Measurements from ENCODE around the gene KYNU. TPM values are rescaled to one million over a fixed set of nuclear protein-coding genes. Genes with fewer than 3 reads are reported as not detected.
"Not testable (repeated sequence)": the region's sequence is repeated elsewhere in the genome, so short reads cannot be mapped to it uniquely, and the experiment has no call there.

Gene KYNU
- 11.3 and 14.5 TPM in 2 replicates for total RNA-seq (2014; rRNA removed; shearing (Covaris generic))

DNA sequence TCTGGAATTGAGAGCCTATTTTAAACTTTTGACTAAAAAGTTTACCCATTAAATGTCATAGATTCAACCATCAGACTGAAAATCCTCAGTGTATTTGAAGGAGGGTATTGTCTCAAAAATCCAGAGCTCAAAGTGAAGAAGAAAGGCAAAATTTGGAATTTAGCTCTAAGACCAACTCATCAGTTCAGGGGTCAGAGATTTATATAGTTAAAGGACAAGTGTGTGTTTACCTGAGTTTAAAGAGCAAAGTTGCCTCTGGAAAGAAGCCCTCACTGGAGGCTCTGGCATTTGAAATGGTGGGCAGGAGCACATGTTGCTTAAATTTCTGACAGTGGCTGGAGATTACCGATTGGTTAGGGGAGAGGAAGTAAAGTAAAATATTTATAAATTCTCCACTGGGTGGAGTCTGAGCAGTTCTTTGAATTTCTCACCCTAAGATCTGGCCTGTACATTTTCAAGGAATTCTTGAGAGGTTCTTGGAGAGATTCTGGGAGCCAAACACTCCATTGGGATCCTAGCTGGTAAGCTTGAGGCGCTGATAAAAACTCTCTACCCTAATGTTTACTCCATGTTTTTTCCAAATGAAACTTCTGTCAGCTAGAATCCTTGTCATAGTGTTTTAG lies at the start of gene KYNU:
KYNU (plus strand) TSS at position 449 of the 623 bp plus-strand sequence. CDS start 7,704 bp downstream, outside the sequence.
- DNase-seq (ENCODE audit: low read depth) = peak; percentile 54

DNA sequence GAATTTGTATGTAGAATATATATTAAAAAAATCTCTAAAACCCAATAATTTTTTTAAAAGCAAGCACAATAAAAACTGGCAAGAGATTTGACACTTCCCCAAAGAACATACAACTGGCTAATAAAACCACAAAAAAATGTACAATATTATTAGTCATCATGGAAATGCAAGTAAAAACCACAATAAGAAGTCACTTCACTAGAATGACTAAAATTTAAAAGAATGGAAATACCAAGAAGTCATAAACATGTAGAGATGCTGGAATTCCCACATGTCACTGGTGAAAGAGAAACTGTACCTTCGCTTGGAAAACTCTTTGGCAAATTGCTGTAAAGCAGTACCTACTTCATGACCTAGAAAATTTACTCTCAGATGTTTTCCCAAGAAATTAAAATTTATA lies 43.4 kb upstream of the KYNU start:
- DNase-seq (ENCODE audit: low read depth) = peak; percentile 70

DNA sequence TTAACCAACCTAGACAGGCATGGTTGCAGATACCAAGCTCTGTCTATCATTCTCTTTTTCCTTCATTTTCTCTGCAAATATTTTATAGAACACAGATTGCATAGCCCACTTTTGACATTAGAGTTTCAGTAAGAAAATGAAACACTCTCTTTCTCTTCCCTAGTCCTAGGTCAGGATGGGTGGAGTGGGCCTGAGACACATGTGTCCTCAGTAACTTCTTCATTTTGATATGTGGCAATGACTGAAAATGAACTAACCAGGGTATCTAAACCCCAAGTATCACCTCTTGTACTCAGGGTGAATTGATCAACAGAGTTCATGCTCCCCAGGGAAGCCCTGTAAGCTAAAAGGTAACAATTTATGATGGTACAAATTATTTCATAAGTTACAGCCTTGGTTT lies 37.0 kb upstream of the KYNU start:
- DNase-seq (ENCODE audit: low read depth) = no peak

DNA sequence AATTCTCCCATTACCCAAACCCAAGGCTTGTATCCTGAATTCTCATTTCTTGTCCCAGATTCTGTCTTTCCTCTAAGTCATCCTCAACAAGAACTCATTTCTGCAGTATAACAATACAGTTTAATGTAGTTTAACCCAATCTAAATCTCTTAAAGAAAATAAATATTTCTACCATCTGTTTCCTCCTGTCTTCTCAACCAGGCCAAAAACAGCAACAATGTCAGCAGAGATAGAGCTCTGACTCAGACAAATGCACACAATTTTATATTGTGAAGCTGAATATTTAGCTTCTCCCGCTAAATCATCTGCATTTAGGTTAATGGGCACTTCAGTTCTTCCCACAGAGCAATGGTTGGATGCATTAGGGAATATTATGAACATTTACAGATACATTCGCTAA lies 35.7 kb upstream of the KYNU start:
- DNase-seq (ENCODE audit: low read depth) = no peak

DNA sequence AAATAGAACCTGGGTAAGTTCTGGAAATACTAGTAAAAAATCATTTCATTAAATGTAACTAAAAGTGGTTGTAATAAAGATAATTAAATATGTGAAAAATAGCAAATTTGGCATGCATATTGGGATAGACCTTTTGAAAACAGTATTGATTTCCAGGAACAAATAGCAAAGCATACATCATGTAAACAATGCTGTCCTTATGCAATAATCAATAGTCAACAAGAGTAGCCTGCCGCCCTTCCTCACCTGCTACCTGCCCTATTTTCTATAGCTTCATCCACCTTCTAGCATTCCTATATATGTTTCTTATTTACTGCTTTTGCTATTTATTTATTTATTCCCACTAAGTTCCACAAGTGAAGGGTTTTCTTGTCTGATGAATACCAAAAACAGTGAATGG lies 35.1 kb upstream of the KYNU start:
- DNase-seq (ENCODE audit: low read depth) = no peak

DNA sequence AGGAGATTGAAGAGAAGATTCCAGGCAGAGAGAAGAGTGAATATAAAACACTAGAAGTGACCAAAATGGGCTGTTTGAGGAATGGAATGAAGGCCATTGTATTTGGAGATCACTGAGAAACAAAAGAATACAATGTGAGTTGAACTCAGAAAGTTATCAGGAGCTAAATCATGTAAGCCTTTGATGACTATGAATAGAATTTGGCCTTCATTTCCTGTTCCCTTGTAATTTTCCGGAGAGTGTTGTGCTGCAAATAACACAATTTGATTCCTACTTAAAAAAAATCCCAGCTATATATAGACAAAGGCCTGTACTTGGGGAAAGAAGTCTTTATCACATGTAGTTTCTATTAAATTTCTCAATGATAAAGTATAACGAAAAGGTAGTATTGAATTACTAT lies 33.7 kb upstream of the KYNU start:
- DNase-seq (ENCODE audit: low read depth) = no peak

DNA sequence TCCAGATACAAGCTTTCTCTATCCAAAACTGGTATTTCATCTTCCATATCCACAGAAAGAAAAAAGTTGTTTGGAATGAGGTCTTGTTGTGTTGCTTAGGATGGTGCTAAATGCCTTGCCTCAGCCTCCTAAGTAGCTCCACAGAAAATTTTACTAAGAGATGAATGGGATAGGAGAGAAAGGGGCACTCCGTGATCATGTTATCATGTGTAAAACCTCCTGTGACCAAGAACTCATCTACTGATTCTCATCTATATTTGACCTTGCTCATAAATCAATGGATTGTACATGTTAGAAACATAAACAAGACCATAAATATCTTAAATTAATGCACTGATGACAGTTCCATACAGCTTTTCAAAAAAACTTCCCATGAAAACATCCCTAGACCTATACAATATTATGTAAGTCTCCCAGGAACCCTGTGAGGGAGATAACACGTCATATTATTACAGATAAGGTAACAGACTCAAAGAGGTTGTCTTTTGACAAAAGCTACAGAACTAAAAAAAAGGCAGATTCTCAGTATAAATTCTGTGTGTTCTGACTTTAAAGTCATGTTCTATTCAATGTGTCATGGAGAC lies 29.3 kb upstream of the KYNU start:
- DNase-seq (ENCODE audit: low read depth) = no peak

DNA sequence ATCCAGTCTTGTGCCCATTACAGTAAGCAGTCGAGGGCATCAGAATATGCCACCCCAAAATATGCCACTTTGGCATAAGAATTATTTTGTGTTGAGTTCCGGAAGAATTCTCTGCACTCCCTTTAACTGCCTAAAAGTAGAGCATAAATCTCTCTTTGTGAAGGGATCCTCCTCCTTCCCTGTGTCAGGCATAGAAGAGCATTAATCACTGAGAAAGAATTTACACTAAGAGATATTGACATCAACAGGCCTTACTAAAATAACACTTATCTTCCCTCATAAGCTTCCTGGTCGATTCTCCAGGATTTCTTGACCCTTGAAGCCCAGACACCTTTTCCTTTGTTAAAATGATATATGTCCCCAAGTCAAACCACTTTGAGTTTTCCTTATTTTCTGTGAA lies 27.6 kb upstream of the KYNU start:
- DNase-seq (ENCODE audit: low read depth) = peak; percentile 26

DNA sequence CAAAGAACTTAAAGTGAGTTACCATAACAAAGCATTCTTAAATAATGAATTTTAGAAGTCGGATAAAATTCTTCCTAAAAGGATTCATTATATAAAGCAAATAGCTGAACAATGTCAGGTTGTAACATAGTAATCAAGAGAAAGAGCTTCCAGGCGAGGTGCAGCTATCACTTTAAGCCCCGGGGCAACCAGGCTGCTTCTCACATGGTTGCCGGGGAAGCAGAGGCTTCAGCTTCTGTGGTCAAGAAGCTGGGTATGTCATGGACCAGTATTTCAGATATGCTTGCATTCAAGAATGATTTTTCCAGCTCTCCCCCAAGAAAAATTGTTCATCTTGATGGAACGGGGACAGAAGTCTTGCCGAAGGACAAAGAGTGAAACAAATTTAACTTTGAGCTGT lies 23.6 kb upstream of the KYNU start:
- peak; percentile 52 for DNase-seq (ENCODE audit: low read depth)

DNA sequence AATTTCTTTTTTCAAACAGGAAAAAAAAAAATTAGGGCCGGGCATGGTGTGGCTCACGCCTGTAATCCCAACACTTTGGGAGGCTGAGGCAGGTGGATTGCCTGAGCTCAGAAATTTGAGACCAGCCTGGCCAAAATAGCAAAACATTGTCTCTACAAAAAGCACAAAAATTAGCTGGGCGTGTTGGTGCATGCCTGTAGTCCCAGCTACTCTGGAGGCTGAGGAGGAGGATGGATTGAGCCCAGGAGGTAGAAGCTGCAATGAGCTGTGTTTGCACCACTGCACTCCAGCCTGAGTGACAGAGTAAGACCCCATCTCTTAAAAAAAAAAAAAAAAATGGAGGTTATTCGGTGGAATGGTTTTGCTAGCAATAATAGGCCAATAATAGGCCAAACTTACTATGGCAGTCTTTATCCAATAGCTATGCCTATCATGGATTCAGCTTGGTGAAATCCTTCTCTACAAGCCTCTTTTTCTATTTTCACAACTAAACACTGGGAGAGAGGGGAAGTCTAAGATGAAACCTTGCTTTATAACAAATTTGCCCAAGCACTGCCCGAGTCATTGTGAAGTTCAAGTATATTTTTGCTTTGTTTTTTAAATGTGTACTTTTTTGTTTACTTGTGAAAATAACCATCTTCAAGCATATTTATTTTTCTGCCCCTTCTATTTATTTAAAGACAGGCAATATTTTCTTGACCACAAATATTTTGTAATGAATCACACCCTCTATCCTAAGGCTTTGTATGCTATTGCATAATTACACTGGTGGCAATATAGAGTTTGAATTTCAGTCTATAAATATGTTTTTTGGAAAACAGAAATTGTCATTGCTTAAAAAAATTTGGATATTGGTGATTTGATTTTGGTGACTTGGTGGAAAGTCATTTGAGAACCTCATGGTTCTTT lies 20.0 kb upstream of the KYNU start:
- peak; percentile 32 for DNase-seq (ENCODE audit: low read depth)

DNA sequence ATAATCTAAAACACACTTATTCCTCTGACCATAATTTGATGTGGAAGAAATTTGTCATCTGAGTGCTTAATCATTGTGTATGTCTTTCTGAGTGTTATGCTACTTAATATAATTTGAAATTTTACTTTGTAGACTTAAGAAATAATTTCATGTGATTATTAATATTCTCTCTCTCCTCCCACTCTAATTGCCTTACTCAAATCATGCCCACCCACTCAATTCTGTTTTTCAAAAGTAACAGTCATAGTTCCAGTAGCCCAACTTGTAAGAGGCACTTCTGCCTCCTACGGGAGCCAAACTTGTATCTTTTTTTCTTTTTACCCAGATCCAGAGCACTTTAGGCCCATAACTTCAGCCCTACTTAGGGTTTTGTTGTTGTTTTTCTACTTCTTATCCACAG lies 18.5 kb upstream of the KYNU start:
- DNase-seq (ENCODE audit: low read depth) = no peak

DNA sequence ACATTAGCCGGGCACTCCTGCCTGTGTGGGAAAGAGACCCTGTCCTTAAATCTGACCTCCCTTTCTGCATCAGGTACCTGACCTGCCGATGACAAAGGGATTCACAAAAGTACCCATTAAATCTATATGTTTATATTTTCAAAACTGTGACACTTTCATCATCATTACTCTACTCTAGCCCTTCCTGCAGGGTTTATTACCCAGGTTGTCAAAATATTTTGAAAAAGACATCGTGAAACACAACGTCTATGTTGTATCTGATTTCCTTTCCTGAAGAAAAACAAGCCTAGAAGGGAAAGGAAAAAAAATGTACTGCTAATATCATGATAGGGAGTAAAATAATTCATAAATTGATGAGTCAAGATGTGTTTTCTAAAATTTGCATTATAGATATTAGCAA lies 15.2 kb upstream of the KYNU start:
- DNase-seq (ENCODE audit: low read depth) = no peak

DNA sequence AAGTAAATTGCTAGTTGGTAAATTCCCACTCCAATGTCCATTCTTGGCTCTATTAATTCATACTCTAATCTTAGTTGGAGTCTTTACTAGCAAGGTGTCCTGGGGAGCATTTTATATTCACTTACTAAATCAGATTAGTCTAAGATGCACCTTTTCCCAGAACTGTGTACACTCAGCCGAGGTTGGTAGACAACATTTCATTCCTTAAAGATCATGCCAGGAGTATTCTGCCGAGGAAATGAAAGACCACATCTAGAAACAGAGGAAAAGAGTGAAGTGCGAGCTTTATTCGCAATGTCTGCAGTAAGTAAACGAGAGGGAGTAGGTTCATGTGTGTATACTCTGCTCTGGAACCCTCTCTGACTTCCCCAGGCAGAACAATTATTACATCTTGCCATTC lies 14.6 kb upstream of the KYNU start:
- DNase-seq (ENCODE audit: low read depth) = no peak

DNA sequence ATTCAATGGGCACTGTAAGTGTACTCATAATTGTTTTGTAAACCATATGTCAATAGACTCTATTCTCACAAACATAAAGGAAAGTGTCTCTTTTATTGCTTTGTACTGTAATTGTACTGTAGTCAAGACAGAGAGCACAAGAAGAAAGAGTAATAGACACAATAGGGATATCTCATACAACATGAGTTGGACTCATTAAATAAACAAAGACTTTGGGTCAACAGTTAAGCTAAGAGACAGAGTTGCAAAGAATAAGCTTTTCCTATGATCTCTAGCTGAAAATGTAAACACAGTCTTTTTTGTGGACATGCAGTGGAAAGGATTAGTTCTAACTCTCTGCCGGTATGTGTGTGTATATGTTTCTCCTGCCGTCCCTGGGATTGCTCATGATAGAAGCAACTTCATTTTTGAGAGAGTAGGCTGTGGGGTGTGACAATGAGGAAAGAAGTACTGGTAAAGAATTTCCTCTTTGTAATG lies 13.9 kb upstream of the KYNU start:
- DNase-seq (ENCODE audit: low read depth) = peak; percentile 66

DNA sequence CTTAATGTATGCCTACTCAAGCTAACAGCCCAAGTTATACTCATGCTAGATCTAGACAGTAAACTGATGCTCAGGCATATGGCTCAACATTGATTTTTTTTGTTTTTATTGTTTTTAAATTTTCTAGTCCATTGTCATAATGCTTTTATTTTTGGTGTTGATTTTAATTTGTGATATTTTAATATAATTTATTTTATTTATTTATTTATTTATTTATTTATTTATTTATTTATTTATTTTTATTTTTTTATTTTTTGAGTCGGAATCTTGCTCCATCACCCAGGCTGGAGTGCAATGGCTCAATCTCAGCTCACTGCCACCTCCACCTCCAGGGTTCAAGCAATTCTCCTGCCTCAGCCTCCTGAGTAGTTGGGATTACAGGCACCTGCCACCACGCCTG lies 12.9 kb upstream of the KYNU start:
- not testable (repeated sequence) for DNase-seq (ENCODE audit: low read depth)

DNA sequence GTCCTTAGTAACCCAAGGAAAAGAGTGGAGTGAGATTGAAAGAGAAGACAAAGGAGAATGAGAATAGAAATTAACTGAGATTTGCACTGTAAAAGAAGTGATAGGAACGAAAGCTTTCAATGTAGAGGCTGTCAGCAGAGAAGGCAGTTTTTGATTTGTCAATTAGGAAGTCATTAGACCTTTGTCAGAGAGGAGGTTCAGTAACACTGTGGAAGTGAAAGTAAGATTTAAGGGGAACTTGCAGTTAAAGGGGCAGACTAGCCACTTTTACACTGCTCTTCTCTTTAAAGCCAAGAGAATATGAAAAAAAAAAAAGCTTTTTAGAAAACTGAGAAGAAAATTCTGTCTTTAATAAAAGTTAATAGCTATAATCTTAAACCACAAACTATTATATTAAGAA lies 11.5 kb upstream of the KYNU start:
- peak; percentile 40 for DNase-seq (ENCODE audit: low read depth)

DNA sequence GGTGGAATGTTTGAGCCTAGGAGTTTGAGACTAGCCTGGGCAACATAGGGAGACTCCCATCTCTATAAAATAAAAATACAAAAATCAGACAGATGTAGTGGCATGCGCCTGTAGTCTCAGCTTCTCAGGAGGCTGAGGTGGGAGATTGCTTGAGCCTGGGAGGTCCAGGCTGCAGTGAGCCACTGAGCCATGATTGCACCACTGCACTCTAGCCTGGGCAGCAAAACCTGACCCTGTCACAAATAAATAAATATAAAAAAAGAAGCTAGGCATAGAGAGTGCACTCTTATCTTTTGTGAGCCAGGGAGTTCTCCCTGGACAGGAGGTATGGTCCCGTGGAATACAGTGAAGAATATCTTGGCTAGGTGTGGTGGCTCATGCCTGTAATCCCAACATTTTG lies 11.0 kb upstream of the KYNU start:
- no peak for DNase-seq (ENCODE audit: low read depth)

DNA sequence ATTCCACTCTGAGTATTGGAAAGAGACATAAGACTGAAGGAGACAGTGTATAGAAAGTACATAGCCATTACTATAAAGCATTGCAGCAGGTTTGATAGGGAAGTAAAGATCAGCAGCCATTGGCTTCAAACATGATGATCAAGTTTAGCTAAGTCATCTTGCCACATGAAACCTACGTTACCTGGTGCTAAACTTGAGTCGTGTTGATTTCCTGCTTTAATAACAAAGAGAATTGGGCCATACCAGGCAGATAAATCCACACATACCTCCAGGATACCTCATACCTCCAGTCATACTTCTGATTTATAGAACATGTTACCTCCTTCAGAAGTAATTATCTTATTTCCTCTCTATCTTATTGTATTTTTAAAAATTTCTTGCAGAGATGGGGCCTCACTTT lies 10.3 kb upstream of the KYNU start:
- no peak for DNase-seq (ENCODE audit: low read depth)

DNA sequence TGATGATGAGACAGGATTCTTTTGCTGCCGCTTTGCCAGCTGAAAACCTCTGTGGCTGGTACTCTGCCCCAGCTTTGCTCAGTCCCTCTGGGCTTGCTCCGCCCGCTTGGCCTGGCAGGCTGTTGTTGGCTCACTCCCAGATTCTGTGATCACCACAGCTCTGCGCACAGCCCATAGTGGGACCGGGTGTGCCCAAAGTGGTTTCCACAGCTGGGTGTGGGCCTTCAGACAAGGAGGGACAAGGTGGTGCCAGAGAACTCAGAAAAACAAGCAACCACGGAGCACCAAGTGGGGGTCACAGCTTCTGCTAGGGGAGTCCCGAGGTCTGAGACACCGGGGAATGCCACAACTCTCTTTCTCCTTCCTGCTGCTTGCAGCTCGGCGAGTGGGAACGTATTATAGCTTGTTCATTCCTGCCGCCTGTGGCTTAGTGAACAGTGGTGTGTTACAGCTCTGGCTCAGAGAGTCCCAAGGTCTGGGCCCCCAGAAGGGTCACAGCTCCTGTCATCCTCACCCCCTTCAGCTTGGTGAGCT lies 9.2 kb upstream of the KYNU start:
- peak; percentile 76 for DNase-seq (ENCODE audit: low read depth)

DNA sequence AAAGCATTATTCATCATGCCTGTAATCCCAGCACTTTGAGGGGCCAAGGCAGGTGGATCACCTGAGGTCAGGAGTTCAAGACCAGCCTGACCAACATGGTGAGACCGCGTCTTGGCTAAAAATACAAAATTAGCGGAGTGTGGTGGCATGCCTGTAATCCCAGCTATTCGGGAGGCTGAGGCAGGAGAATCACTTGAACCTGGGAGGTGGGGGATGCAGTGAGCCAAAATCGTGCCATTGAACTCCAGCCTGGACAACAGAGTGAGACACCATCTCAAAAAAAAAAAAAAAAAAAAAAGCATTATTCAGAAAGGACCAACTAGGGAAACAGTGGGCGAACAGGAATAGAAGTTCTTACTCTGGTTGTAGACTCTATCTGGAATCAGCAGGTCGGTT lies 8.4 kb upstream of the KYNU start:
- DNase-seq (ENCODE audit: low read depth) = not testable (repeated sequence)

DNA sequence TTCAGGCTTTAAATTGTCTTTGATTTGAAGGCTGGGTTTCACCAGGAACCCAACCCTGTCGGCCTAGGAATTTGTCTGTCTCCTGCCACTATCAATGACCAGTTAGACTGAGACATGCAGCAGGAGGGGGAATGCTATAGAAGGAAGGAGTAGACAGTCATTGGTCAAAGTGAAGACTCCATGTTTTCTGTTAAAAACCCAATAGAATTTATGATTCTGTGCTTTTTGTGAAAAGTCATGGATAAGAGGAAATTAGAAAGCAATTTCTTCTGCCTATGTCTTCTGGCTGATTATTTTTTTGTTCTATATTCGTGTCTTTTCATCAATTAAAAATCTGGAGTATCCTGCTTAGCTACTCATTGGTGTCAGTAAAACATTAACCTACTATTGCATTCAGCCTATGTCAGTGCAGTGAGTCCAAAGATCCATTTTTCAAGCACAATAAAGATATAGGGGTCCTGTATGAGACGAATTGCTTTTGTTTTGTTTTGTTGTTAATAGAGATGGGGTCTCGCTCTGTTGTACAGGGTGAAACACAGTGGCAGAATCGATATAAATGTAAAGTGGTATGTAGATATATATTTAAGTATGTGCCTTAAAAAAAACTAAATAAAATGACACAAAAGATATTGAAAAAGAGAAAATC lies 7.9 kb upstream of the KYNU start:
- no peak for DNase-seq (ENCODE audit: low read depth)

DNA sequence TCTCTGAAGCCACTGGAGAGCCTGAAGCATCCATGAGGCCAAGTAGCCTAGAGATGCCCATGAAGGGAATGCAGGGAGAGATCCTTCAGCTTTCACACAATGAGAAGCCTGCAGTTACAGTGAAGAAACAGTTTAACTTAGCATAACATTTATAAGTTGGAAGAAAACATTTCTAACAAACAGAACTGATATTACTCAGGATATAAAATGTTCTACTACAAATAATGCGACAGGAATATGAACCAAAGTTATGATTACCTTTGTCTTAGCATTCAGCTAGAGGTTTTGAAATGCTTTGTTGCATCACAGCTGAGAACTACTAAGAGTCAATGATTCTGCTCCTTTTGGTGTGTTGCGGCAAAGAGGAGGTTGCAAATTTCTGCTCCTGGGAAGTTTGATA lies 6.9 kb upstream of the KYNU start:
- DNase-seq (ENCODE audit: low read depth) = no peak

All from M059J (cell line).